Sigmoid colon (tissue), 4 donors: ENCODE data around the gene BRD9.
"Not testable (repeated sequence)": the region's sequence is repeated elsewhere in the genome, so short reads cannot be mapped to it uniquely, and the experiment has no call there.

Source experiments
- EP300 ChIP-seq, 4 donors: sonication (generic); formaldehyde crosslinking; IDR thresholded peaks; one replicate each; pipeline ENCODE4 v1.6.1; 2017; ENCODE audit warnings: antibody characterized with exemption in 4 of 4
- POLR2A ChIP-seq, 2 donors: fragments of 450-650 bp; IDR thresholded peaks; one replicate each; pipeline ENCODE4 v1.6.1; 2016; ENCODE audit warnings: antibody characterized with exemption in 2 of 2, mild to moderate bottlenecking in 2 of 2, moderate library complexity in 2 of 2
- POLR2AphosphoS5 ChIP-seq, 4 donors: sonication (generic); formaldehyde crosslinking; IDR thresholded peaks; one replicate each; pipeline ENCODE4 v1.6.1; 2017; ENCODE audit warnings: antibody characterized with exemption in 4 of 4
- TF ChIP-seq, protein P1 (sequence below), 4 experiments: fragments of 450-650 bp in 3 of 4; fragments of 200-600 bp in 1 of 4; IDR thresholded peaks; one replicate each; pipeline ENCODE4 v1.5.1; 2016 to 2019; ENCODE audit warnings: antibody characterized with exemption in 4 of 4, mild to moderate bottlenecking in 3 of 4, moderate library complexity in 2 of 4

DNA sequence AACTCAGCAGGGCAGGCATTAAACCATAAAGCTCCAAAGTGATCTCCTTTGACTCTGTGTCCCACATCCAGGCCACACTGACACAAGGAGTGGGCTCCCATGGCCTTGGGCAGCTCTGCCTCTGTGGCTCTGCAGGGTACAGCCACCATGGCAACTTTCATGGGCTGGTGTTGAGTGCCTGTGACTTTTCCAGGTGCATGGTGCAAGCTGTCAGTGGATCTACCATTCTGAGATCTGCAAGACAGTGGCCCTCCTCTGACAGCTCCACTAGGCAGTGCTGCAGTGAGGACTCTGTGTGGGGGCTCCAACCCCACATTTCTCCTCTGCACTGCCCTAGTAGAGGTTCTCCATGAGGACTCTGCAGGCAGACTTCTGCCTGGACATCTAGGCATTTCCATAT, 41.4 kb upstream of the BRD9 start:
- TF ChIP-seq, protein P1, sequence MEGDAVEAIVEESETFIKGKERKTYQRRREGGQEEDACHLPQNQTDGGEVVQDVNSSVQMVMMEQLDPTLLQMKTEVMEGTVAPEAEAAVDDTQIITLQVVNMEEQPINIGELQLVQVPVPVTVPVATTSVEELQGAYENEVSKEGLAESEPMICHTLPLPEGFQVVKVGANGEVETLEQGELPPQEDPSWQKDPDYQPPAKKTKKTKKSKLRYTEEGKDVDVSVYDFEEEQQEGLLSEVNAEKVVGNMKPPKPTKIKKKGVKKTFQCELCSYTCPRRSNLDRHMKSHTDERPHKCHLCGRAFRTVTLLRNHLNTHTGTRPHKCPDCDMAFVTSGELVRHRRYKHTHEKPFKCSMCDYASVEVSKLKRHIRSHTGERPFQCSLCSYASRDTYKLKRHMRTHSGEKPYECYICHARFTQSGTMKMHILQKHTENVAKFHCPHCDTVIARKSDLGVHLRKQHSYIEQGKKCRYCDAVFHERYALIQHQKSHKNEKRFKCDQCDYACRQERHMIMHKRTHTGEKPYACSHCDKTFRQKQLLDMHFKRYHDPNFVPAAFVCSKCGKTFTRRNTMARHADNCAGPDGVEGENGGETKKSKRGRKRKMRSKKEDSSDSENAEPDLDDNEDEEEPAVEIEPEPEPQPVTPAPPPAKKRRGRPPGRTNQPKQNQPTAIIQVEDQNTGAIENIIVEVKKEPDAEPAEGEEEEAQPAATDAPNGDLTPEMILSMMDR (IDR thresholded peaks at IDR 0.05): not testable (repeated sequence)
- not testable (repeated sequence) for TF ChIP-seq EP300, POLR2A, POLR2AphosphoS5 (IDR thresholded peaks at IDR 0.05)
